Measurements from ENCODE around the gene ASCC3.
"Not testable (repeated sequence)": the region's sequence is repeated elsewhere in the genome, so short reads cannot be mapped to it uniquely, and the experiment has no call there.

ASCC3 gene

DNA sequence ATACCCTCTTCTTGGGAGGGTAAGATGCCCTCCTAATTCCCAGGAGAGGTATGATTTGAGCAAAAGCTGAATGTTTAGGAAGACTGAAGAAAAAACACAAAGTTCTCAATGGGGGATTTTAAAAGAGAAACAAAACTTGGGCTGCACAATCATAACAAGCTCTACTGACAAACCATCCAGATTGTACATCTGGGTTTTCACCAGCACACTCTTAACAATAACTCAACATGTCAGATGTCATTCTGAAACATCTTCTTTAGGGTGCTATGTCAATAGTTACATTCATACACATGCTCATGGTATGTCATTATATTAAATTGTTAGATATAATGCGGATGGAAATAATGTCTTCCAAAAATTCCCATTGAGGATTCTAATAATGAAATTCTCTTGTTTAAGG lies 95.1 kb downstream of the ASCC3 start:
- TF ChIP-seq, protein P1, sequence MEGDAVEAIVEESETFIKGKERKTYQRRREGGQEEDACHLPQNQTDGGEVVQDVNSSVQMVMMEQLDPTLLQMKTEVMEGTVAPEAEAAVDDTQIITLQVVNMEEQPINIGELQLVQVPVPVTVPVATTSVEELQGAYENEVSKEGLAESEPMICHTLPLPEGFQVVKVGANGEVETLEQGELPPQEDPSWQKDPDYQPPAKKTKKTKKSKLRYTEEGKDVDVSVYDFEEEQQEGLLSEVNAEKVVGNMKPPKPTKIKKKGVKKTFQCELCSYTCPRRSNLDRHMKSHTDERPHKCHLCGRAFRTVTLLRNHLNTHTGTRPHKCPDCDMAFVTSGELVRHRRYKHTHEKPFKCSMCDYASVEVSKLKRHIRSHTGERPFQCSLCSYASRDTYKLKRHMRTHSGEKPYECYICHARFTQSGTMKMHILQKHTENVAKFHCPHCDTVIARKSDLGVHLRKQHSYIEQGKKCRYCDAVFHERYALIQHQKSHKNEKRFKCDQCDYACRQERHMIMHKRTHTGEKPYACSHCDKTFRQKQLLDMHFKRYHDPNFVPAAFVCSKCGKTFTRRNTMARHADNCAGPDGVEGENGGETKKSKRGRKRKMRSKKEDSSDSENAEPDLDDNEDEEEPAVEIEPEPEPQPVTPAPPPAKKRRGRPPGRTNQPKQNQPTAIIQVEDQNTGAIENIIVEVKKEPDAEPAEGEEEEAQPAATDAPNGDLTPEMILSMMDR (IDR thresholded peaks at IDR 0.05; ENCODE audit: borderline replicate concordance, insufficient read depth, low read depth, low read length) = no peak
- no peak overlapping the region for H3K4me3 ChIP-seq (ENCODE audit: low read depth, low read length)

DNA sequence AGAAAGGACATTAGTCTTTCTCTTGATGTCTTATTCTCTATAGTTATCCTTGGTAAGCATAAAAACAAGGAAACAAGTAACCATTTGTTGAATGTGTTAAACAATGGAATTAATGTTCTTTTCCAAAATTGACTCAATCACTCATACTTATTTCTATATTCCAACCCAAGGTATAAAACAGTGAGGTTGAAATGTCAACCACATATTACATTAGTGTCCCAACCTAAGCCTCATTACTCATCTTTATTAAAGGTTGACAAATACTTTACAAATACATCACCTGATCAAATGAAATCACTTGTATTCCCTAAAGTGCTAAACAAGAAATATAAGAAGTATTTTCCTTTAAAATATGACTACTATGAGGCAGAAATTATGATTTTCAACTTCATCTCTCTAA lies 100.5 kb downstream of the ASCC3 start:
- TF ChIP-seq, protein P1 (IDR thresholded peaks at IDR 0.05; ENCODE audit: borderline replicate concordance, insufficient read depth, low read depth, low read length) = no peak

DNA sequence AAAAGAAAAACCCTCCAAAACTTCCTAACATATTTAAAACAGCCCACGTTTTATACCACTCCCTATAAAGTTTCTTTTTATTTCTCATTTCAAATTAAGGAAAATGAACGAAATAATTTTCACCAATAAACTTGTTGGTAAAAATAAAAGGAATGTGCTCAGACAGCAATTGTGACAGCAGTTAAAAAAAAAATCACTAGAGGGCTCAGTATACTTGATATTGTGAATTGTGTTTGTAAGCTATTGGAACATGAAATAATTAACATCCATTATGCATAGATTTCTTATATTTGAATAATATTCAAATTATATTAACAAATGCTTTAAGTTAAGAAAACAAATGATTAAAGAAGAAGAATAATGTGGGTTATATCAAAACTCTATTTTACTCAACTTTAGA lies 105.5 kb downstream of the ASCC3 start:
- H3K4me3 ChIP-seq (ENCODE audit: low read depth, low read length) = no peak overlapping the region
- TF ChIP-seq, protein P1 (IDR thresholded peaks at IDR 0.05; ENCODE audit: borderline replicate concordance, insufficient read depth, low read depth, low read length) = no peak

More for the DNA sequence above, 100.5 kb downstream of the ASCC3 start:
- H3K4me3 ChIP-seq (ENCODE audit: low read depth, low read length) = no peak overlapping the region

DNA sequence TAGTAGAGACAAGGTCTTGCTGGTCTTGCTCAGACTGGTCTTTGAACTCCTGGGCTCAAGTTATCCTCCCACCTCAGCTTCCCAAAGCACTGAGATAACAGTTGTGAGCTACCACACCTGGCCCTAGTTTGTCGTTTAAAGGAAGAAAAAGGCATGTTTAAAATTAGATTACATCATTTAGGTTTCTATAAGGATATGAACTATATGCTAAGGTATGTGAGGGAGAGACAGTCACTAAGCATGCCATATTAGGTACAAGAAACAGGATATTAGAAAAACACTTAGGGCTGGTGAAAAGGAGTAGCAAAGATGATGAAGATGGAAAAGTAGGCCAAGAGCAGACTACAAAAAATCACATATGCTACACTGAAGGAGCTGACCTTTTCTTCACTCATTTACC lies 106.4 kb downstream of the ASCC3 start:
- TF ChIP-seq, protein P1 (IDR thresholded peaks at IDR 0.05; ENCODE audit: borderline replicate concordance, insufficient read depth, low read depth, low read length) = no peak
- H3K4me3 ChIP-seq (ENCODE audit: low read depth, low read length) = no peak overlapping the region

DNA sequence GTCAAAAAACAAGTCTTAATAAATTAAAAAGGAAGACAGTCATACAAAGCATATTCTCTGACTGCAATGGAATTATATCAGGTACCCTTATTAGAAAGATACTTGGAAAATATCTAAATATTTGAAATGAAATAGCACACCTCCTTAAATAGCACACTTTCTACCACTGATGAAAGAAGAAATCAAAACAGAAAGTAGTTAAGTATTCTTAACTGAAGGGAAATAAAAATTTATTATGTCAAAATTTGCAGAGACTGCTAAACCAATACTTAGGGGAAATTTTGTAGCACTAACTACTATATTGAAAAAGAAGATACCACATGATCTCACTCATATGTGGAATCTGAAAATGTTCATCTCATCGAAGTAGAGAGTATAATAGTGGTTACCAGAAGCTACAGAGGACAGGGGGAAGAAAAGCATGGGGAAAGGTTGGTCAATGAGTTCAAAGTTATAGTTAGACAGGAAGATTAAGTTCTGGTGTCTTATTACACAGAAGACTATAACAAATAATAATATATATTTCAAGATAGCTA lies 112.2 kb downstream of the ASCC3 start:
- TF ChIP-seq, protein P1 (IDR thresholded peaks at IDR 0.05; ENCODE audit: borderline replicate concordance, insufficient read depth, low read depth, low read length) = no peak
- H3K4me3 ChIP-seq (ENCODE audit: low read depth, low read length) = no peak overlapping the region

DNA sequence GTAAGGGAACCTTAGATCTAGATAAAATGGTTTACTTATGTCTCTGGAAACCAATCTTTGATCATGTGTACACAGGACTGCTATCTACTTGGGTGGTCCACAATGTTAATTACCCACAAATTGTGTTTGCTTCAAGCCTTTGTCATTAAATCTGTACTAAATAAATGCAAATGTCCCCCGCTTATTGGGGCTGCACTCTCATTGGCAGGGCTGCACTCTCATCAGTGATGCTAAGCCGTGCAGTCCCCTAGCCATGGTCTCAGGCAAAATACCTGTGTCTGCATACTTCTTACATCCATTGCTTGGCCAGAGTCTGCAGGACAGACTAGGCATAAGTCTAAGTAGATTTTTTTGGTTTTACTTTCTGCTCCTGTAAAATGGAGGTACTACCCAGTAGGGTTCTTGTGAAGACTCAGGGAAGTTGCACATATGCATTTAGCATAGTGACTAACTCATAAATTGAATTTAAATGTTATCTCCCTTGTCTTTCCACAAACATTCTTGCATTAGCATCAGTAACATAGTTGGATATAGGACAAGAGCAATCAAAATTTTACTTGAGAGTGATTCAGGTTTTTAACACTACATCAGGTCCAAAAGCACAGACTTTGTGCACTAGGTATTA lies 117.4 kb downstream of the ASCC3 start:
- TF ChIP-seq, protein P1 (IDR thresholded peaks at IDR 0.05; ENCODE audit: borderline replicate concordance, insufficient read depth, low read depth, low read length) = no peak
- H3K4me3 ChIP-seq (ENCODE audit: low read depth, low read length) = no peak overlapping the region

DNA sequence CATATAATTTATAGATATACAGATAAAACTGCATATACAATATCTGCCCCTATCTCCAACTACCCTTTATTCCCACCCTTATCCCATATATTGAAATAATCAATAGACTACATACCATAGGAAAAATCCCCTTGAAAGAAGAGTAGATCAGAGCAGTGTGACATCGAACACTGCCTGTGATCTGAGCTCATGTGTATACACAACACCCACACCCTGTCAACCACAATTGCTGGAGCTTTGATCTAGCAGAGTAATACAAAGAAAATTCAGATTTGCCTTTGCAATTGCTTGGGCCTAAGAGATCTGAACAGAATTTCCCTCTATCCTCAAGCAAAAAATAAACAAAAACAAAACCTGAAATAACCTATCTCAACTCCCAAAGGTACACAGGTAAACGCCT lies 119.3 kb downstream of the ASCC3 start:
- TF ChIP-seq, protein P1 (IDR thresholded peaks at IDR 0.05; ENCODE audit: borderline replicate concordance, insufficient read depth, low read depth, low read length) = no peak
- no peak overlapping the region for H3K4me3 ChIP-seq (ENCODE audit: low read depth, low read length)

DNA sequence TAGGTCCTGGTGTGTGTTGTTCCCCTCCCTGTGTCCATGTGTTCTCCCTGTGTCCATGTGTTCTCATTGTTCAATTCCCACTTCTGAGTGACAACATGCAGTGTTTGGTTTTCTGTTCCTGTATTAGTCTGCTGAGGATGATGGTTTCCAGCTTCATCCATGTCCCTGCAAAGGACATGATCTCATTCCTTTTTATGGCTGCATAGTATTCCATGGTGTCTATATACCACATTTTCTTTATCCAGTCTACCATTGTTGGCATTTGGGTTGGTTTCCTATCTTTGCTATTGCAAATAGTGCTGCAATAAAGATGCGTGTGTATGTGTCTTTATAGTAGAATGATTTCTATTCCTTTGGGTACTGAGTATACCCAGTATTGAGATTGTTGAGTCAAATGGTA lies 122.7 kb downstream of the ASCC3 start:
- not testable (repeated sequence) for H3K4me3 ChIP-seq (ENCODE audit: low read depth, low read length)

All from GM12875 (cell line).